HUES6 (cell line): ENCODE data around the gene TTLL8.
"Not testable (repeated sequence)": the region's sequence is repeated elsewhere in the genome, so short reads cannot be mapped to it uniquely, and the experiment has no call there.

Experiments
- H3K27ac ChIP-seq: 2 replicates; pipeline ENCODE4 v1.7.0; 2013; ENCODE audit warnings: low read depth, mild to moderate bottlenecking, low read length, inconsistent platforms
- H3K27me3 ChIP-seq: 2 replicates; pipeline ENCODE4 v1.6.1; 2013; ENCODE audit warnings: low read length; ENCODE audit not compliant: control insufficient read depth, insufficient read depth
- H3K36me3 ChIP-seq: 2 replicates; pipeline ENCODE4 v1.6.1; 2013; ENCODE audit warnings: low read length; ENCODE audit not compliant: control insufficient read depth, insufficient read depth
- H3K4me1 ChIP-seq: 2 replicates; pipeline ENCODE4 v1.6.1; 2013; ENCODE audit warnings: low read length; ENCODE audit not compliant: control insufficient read depth, insufficient read depth
- H3K4me3 ChIP-seq: 2 replicates; pipeline ENCODE4 v1.5.1; 2013; ENCODE audit warnings: low read depth, low read length
- H3K9ac ChIP-seq: one replicate; pipeline ENCODE4 v1.6.1; 2013; ENCODE audit warnings: mild to moderate bottlenecking, low read length
- H3K9me3 ChIP-seq: 2 replicates; pipeline ENCODE4 v1.6.1; 2013; ENCODE audit warnings: low read depth, low read length; ENCODE audit not compliant: control insufficient read depth, insufficient read depth

The TTLL8 gene

GRCh38 chr22:50089682-50090411 is 31.7 kb upstream of the TTLL8 start, which contains the start of gene MOV10L1:
TSS of gene MOV10L1 (plus strand) at chr22:50090006. CDS start at chr22:50090089, 83 bp downstream.
- Histone ChIP-seq H3K4me1 (peaks cover 8% of the 10 kb centered on the region; the same call in 1 of the 2 replicates), H3K27ac (no peak within 1 kb of the TSS), H3K4me3 (no peak within 1 kb of the TSS), H3K9me3 (no peaks in the 10 kb centered on the region; the same call in 1 of the 2 replicates), H3K36me3 (no peaks in the 10 kb centered on the region), H3K27me3 (no peaks in the 10 kb centered on the region), H3K9ac (no peak within 1 kb of the TSS)

- H3K4me1 ChIP-seq: peaks cover 8% of the 10 kb centered on the region; the same call in 1 of the 2 replicates
- no peak overlapping the region for H3K4me3 ChIP-seq
- no peak overlapping the region for H3K27ac ChIP-seq
- no peaks in the 10 kb centered on the region for H3K36me3 ChIP-seq
- no peak overlapping the region for H3K9ac ChIP-seq
- H3K9me3 ChIP-seq: no peaks in the 10 kb centered on the region; the same call in 1 of the 2 replicates
- no peaks in the 10 kb centered on the region for H3K27me3 ChIP-seq
These were observed 31.1 kb upstream of the TTLL8 start for GRCh38 chr22:50089231-50089630.

- H3K4me3 ChIP-seq: no peak overlapping the region
- no peaks in the 10 kb centered on the region for H3K27me3 ChIP-seq
- H3K36me3 ChIP-seq: no peaks in the 10 kb centered on the region
- no peak overlapping the region for H3K27ac ChIP-seq
- no peak overlapping the region for H3K9ac ChIP-seq
- H3K9me3 ChIP-seq: no peaks in the 10 kb centered on the region; the same call in 1 of the 2 replicates
- peaks cover 18% of the 10 kb centered on the region; the same call in 1 of the 2 replicates for H3K4me1 ChIP-seq
These were observed 30.0 kb upstream of the TTLL8 start for GRCh38 chr22:50088096-50088495.

GRCh38 chr22:50087646-50088045 is 29.5 kb upstream of the TTLL8 start:
- Histone ChIP-seq H3K9me3 (no peaks in the 10 kb centered on the region; the same call in 1 of the 2 replicates), H3K27me3 (no peaks in the 10 kb centered on the region), H3K27ac (no peak overlapping the region), H3K9ac (no peak overlapping the region), H3K4me1 (peaks cover 21% of the 10 kb centered on the region; the same call in 1 of the 2 replicates), H3K4me3 (no peak overlapping the region), H3K36me3 (no peaks in the 10 kb centered on the region)

- peaks cover 21% of the 10 kb centered on the region; the same call in 1 of the 2 replicates for H3K4me1 ChIP-seq
These were observed 28.9 kb upstream of the TTLL8 start for GRCh38 chr22:50086975-50087374.

GRCh38 chr22:50086526-50086925 is 28.4 kb upstream of the TTLL8 start:
- Histone ChIP-seq H3K27me3 (no peaks in the 10 kb centered on the region), H3K27ac (no peak overlapping the region), H3K36me3 (no peaks in the 10 kb centered on the region), H3K4me1 (peaks cover 21% of the 10 kb centered on the region; the same call in 1 of the 2 replicates), H3K4me3 (no peak overlapping the region), H3K9ac (no peak overlapping the region), H3K9me3 (no peaks in the 10 kb centered on the region; the same call in 1 of the 2 replicates)

More at GRCh38 chr22:50086975-50087374, 28.9 kb upstream of the TTLL8 start:
- H3K9ac ChIP-seq, H3K4me3 ChIP-seq, H3K27ac ChIP-seq, H3K27me3 ChIP-seq, H3K36me3 ChIP-seq, H3K9me3 ChIP-seq: not testable (repeated sequence)

GRCh38 chr22:50085211-50085972 is 27.3 kb upstream of the TTLL8 start, which contains the start of gene MLC1:
TSS of gene MLC1 (minus strand) at chr22:50085426. CDS start at chr22:50084902, 524 bp downstream.
- Histone ChIP-seq H3K27me3 (no peaks in the 10 kb centered on the region), H3K36me3 (no peaks in the 10 kb centered on the region), H3K27ac (no peak within 1 kb of the TSS), H3K9me3 (no peaks in the 10 kb centered on the region; the same call in 1 of the 2 replicates), H3K4me1 (peaks cover 21% of the 10 kb centered on the region; the same call in 1 of the 2 replicates), H3K4me3 (no peak within 1 kb of the TSS), H3K9ac (no peak within 1 kb of the TSS)

- Histone ChIP-seq H3K27me3 (no peaks in the 10 kb centered on the region), H3K27ac (no peak overlapping the region), H3K4me1 (peaks cover 21% of the 10 kb centered on the region; the same call in 1 of the 2 replicates), H3K36me3 (no peaks in the 10 kb centered on the region), H3K9me3 (no peaks in the 10 kb centered on the region; the same call in 1 of the 2 replicates), H3K4me3 (no peak overlapping the region), H3K9ac (no peak overlapping the region)
These were observed 26.5 kb upstream of the TTLL8 start for GRCh38 chr22:50084614-50085021.

- no peaks in the 10 kb centered on the region for H3K36me3 ChIP-seq
- H3K9me3 ChIP-seq: no peaks in the 10 kb centered on the region; the same call in 1 of the 2 replicates
- no peak overlapping the region for H3K9ac ChIP-seq
- H3K27ac ChIP-seq: no peak overlapping the region
- no peak overlapping the region for H3K4me3 ChIP-seq
- peaks cover 21% of the 10 kb centered on the region; the same call in 1 of the 2 replicates for H3K4me1 ChIP-seq
- no peaks in the 10 kb centered on the region for H3K27me3 ChIP-seq
These were observed 26.0 kb upstream of the TTLL8 start for GRCh38 chr22:50084080-50084477.

- Histone ChIP-seq H3K4me3 (no peak overlapping the region), H3K27ac (no peak overlapping the region), H3K9ac (no peak overlapping the region), H3K4me1 (peaks cover 21% of the 10 kb centered on the region; the same call in 1 of the 2 replicates), H3K9me3 (no peaks in the 10 kb centered on the region; the same call in 1 of the 2 replicates), H3K36me3 (no peaks in the 10 kb centered on the region), H3K27me3 (no peaks in the 10 kb centered on the region)
These were observed 25.5 kb upstream of the TTLL8 start for GRCh38 chr22:50083462-50084079.
